ENCODE results near the gene B3GNT2.

The B3GNT2 gene

GRCh38 chr2:62222171-62222570 lies 26.3 kb downstream of the B3GNT2 start:
- H3K4me3 ChIP-seq (ENCODE audit: low read depth, low read length) = no peak overlapping the region
- no peak for DNase-seq (ENCODE audit: low read depth)
- TF ChIP-seq CTCF (IDR thresholded peaks at IDR 0.05; ENCODE audit: low read depth, low read length, missing control alignments) = no peak

DNA sequence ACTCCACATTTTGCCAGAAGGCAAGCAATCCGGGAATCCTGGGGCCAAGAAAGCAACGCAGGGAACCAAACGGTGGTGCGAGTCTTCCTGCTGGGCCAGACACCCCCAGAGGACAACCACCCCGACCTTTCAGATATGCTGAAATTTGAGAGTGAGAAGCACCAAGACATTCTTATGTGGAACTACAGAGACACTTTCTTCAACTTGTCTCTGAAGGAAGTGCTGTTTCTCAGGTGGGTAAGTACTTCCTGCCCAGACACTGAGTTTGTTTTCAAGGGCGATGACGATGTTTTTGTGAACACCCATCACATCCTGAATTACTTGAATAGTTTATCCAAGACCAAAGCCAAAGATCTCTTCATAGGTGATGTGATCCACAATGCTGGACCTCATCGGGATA lies 26.8 kb downstream of the B3GNT2 start:
- no peak for TF ChIP-seq CTCF (IDR thresholded peaks at IDR 0.05; ENCODE audit: low read depth, low read length, missing control alignments)
- no peak for DNase-seq (ENCODE audit: low read depth)
- H3K4me3 ChIP-seq (ENCODE audit: low read depth, low read length) = no peak overlapping the region

- TF ChIP-seq CTCF (IDR thresholded peaks at IDR 0.05; ENCODE audit: low read depth, low read length, missing control alignments) = no peak
- no peak for DNase-seq (ENCODE audit: low read depth)
- H3K4me3 ChIP-seq (ENCODE audit: low read depth, low read length) = no peak overlapping the region
Measured at GRCh38 chr2:62224976-62225375, 29.1 kb downstream of the B3GNT2 start.

GRCh38 chr2:62227386-62228075 lies 31.6 kb downstream of the B3GNT2 start:
- no peak for DNase-seq (ENCODE audit: low read depth)
- TF ChIP-seq CTCF (IDR thresholded peaks at IDR 0.05; ENCODE audit: low read depth, low read length, missing control alignments) = no peak
- no peak overlapping the region for H3K4me3 ChIP-seq (ENCODE audit: low read depth, low read length)

DNA sequence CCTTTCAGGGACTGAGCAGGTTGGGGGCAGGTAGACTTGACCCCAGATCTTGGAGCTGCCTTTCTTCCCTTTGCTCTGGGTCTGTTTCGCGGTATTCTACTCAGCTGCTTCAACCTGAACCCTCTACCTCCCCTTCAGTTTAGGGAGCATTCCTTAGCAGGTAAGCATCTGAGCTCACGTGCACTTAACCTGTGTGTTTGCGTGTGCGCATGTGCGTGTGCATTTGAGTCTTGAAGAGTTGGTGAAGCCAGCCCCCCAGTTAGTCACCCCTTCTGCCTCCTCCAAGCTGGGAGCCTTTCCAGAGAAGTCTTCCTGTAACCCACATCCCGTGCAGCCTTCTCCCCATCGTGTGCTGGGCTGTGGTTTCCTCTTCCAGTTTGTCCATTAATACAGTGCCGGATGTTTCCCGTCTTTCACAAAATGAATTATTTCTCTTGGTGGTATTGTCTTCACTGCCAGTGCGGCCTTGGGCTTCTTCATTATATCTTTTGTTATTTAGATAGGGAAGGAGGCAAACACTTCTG lies 33.2 kb downstream of the B3GNT2 start:
- TF ChIP-seq CTCF (IDR thresholded peaks at IDR 0.05; ENCODE audit: low read depth, low read length, missing control alignments) = no peak
- no peak for DNase-seq (ENCODE audit: low read depth)

GRCh38 chr2:62231541-62231940 lies 35.6 kb downstream of the B3GNT2 start:
- no peak overlapping the region for H3K4me3 ChIP-seq (ENCODE audit: low read depth, low read length)
- no peak for DNase-seq (ENCODE audit: low read depth)
- TF ChIP-seq CTCF (IDR thresholded peaks at IDR 0.05; ENCODE audit: low read depth, low read length, missing control alignments) = no peak

More for the DNA sequence above, 33.2 kb downstream of the B3GNT2 start:
- H3K4me3 ChIP-seq (ENCODE audit: low read depth, low read length) = no peak overlapping the region
